GM10248 (cell line): Measurements from ENCODE around the gene B4GALT1.
A peak's percentile ranks its signal among the peaks of the same experiment; 100 is the strongest.

ENCODE experiments used
- CTCF ChIA-PET: fragments of 300-600 bp; sonication (Branson Sonifier 250); formaldehyde crosslinking; extraction: SDS; loops from one replicate; lab custom pipeline; 2021; ENCODE audit warnings: antibody characterized with exemption; lab: Yijun Ruan, JAX
- POLR2A ChIA-PET: fragments of 350-650 bp; sonication (Branson Sonifier 250); formaldehyde crosslinking; extraction: SDS; loops from one replicate; lab custom pipeline; 2020; ENCODE audit warnings: antibody characterized with exemption; lab: Yijun Ruan, JAX
- DNase-seq: peaks from one replicate; pipeline ENCODE4 v3.0.0; 2012; ENCODE audit errors: extremely low spot score
- CTCF ChIP-seq: IDR thresholded peaks from 2 replicates; pipeline ENCODE4 v1.5.1; 2012; ENCODE audit warnings: mild to moderate bottlenecking, low read depth; ENCODE audit errors: extremely low read depth, missing control alignments, control extremely low read depth

Gene B4GALT1

GRCh38 chr9:33167084-33167971, at the start of gene B4GALT1:
TSS of gene B4GALT1 (minus strand) at chr9:33167336. CDS start at chr9:33167169, 167 bp downstream.
- POLR2A ChIA-PET = interaction anchor here (1.0 to 2.2 kb wide), 4 partner anchors 8 to 142 kb away, joined by 3 to 11 read pairs (median 7); partner anchors contain the start of gene DNAJA1
- TF ChIP-seq CTCF = no peak
- DNase-seq = peak; percentile 95
- CTCF ChIA-PET = interaction anchor here (0.8 to 1.9 kb wide), 9 partner anchors 9 to 59 kb away, joined by 3 to 10 read pairs (median 4); no protein-coding TSS in a partner anchor

- ChIA-PET POLR2A (no interaction called here), CTCF (interaction anchor here (1.0 to 1.9 kb wide), 3 partner anchors 10 to 16 kb away, joined by 3 to 10 read pairs (median 7); no protein-coding TSS in a partner anchor)
- no peak for DNase-seq
- TF ChIP-seq CTCF = no peak
These were observed 44.7 kb upstream of the B4GALT1 start for GRCh38 chr9:33211695-33212393.

GRCh38 chr9:33210006-33210715, 43.0 kb upstream of the B4GALT1 start:
- TF ChIP-seq CTCF = no peak
- ChIA-PET CTCF (no interaction called here), POLR2A (no interaction called here)
- DNase-seq = no peak

- no peak for DNase-seq
- TF ChIP-seq CTCF = no peak
- POLR2A ChIA-PET = no interaction called here
- CTCF ChIA-PET = interaction anchor here (0.9 kb wide), 1 partner anchor 17 kb away, joined by 4 read pairs; no protein-coding TSS in a partner anchor
These were observed 42.3 kb upstream of the B4GALT1 start for GRCh38 chr9:33209394-33209793.

GRCh38 chr9:33202552-33203201, 35.5 kb upstream of the B4GALT1 start:
- DNase-seq = peak; percentile 79
- TF ChIP-seq CTCF = peak; percentile 8
- CTCF ChIA-PET = interaction anchor here (0.8 to 3.0 kb wide), 13 partner anchors 9 to 264 kb away, joined by 3 to 21 read pairs (median 4); partner anchors contain the start of genes BAG1 and CHMP5
- POLR2A ChIA-PET = interaction anchor here (0.5 kb wide), 1 partner anchor 21 kb away, joined by 4 read pairs; no protein-coding TSS in a partner anchor
